Activated T-helper 1 cell treated with anti-CD3 and anti-CD28 coated beads, Interleukin-2, amount 50 U/mL, for 16 hours (primary cell): ENCODE results near the gene KRI1.
"Not testable (repeated sequence)": the region's sequence is repeated elsewhere in the genome, so short reads cannot be mapped to it uniquely, and the experiment has no call there.

Experiments
- DNase-seq, 2 donors: peaks; one replicate each; pipeline ENCODE4 v3.0.0-alpha.2; 2020; ENCODE audit warnings: low read depth in 1 of 2, low spot score in 1 of 2

KRI1 gene

GRCh38 chr19:10551006-10551405, 14.8 kb downstream of the KRI1 start:
- DNase-seq = not testable (repeated sequence)

DNA sequence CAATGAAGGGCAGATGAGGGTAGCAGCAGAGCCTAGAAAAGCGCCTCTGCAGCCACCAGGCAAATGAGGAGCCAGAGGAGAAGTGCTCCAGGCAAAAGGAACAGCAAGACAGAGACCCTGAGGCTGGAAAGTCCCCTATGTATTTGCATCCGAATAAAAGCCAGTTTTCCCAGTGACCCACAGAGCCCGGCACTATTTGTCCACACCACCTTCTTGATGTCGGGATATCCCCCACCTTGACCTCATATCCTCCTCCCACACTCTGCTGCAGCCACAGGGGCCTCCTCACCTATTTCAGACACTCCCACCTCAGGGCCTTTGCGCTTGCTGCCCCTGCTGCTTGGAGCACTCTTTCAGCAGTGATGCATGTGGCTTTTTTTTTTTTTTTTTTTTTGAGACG, 15.5 kb downstream of the KRI1 start:
- DNase-seq = no peak

- DNase-seq = no peak
These were observed 16.1 kb downstream of the KRI1 start for GRCh38 chr19:10549733-10550132.

GRCh38 chr19:10548746-10549276, 17.0 kb downstream of the KRI1 start:
- DNase-seq = no peak

DNA sequence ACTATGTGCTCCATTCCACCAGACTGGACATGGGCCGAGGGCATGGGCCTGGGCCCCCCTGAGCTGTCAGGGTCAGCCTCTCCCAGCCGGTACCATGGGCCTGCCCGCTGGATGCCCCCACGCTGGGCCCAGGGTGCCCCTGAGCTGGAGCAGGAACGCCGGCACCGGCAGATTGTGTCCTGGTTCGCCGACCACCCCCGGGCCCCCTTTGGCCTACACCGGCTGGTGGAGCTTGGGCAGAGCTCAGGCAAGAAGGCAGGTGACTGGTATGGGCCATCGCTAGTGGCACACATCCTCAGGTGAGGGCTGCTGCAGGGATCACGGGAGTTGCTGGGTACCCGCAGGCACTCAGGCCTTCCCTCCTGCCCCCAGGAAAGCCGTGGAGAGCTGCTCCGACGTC, 19.0 kb downstream of the KRI1 start:
- no peak for DNase-seq

GRCh38 chr19:10544753-10545251, 21.0 kb downstream of the KRI1 start:
- DNase-seq = no peak

DNA sequence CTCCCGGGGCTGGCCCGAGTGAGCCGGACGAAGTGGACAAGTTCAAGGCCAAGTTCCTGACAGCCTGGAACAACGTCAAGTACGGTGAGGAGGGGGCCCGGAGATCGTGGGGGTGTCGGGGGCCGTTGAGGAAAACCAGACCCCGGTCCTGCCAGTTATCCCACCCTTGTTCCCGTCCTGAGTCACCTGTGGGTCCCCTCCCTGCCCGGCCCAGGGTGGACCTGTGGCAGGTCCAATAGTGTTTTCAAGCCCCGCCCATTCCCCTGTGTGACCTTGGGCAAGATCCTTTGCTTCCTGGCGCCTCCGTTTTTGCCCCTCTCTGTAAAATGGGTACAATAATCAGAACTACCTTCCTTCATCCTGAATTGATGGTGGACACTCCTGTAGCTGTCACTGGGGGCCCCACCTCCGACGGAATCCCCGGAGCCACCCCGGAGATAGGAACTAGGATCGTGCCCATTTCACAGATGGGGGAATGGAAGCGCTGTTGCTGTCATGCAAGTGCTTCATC, 21.5 kb downstream of the KRI1 start:
- no peak for DNase-seq

DNA sequence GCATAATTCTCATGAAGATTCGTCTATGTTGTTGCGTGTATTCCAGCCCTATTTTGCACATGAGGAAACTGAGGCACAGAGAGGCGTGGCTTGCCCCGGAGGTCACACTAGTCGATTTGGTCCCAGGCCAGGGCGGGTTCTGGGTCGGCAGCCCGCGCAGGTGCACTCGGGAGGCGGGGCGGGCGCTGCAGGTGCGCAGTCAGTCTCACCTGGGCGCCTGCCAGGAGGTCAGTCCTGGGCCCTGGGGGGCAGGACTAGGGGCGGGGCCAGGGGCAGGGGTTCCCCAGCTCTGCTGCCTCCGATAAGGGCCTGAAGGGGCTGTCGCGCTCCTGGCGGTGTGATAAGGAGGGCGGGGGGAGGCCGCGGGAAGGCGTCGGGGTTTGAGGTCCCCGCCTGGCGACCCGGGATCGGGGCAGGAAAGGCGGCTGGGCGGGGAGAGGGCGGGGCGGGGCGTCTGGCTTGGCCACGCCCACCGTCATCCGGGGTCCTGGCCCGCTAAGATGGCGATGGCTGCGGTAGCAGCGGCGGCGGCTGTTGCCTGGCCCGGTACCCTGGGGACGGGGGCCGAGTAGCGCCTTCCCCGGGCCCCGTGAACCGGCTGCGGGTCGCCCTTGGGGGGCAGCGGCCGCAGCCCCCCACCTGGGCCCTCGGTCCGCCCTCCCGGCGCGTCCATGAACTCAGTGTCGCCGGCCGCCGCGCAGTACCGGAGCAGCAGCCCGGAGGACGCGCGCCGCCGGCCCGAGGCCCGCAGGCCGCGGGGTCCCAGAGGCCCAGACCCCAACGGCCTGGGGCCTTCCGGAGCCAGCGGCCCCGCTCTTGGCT, 22.2 kb downstream of the KRI1 start, which contains the start of gene ATG4D:
TSS of gene ATG4D (plus strand) at position 485 of the 822 bp plus-strand sequence. CDS start at position 672, 187 bp downstream.
- peak; percentile 65 to 71 for DNase-seq

GRCh38 chr19:10543059-10543419, 22.8 kb downstream of the KRI1 start:
- DNase-seq = no peak

DNA sequence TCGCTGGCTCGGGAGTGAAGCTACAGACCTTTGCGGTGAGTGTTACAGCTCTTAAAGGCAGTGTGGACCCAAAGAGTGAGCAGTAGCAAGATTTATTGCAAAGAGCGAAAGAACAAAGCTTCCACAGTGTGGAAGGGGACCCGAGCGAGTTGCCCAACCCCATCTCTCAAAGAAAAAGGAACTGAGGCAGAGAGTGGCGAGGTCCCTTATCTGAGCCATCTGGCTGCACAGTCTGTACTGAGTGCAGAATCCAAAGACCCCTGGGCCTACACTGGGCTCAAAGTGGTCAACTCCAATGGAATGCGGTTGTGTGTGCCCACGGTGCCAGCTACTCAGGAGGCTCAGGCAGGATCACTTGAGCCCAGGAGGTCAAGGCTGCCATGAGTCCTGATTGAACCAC, 26.8 kb downstream of the KRI1 start:
- not testable (repeated sequence) for DNase-seq

DNA sequence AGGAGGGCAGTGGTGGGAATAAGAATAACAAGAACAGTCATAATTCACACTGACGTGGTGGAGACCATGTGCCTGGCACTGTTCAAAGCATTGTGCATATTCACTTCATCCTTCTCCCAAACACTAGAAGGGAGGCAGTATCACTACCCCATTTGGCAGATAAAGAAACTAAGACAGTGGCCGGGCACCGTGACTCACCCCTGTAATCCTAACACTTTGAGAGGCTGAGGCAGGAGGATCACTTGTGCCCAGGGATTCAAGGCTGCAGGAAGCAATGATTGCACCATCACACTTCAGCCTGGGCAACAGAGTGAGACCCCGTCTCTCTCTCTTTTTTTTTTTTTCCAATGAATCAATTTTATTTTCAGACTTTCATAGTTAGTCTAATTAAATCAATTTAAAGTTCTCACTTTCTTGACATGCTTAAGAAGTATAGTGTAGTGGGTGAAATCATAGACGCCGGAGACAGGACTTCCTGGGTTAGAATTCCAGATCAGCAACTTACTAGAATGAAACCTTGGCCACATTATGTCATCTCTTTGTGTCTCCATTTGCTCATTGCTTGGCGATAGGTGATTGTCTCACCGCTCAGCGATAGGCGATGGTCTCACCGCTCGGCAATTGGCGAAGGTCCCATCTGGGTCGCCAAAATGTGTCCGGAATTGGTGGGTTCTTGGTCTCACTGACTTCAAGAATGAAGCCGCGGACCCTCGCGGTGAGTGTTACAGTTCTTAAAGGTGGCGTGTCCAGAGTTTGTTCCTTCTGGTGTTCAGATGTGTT, 27.4 kb downstream of the KRI1 start:
- no peak for DNase-seq

DNA sequence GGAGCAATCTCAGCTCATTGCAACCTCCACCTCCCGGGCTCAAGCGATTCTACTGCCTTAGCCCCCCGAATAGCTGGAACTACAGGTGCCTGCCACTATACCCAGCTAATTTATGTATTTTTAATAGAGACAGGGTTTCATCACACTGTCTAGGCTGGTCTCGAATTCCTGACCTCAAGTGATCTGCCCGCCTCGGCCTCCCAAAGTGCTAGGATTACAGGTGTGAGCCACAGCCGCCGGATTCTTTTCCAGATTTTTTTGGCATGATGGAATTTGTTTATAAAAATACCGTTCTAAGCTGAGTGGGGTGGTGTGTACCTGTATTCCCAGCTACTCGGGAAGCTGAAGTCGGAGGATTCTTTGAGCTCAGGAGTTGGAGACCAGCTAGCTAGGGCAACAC, 28.1 kb downstream of the KRI1 start:
- no peak for DNase-seq

GRCh38 chr19:10535613-10536012, 30.2 kb downstream of the KRI1 start:
- DNase-seq = no peak

GRCh38 chr19:10533646-10534386, 32.0 kb downstream of the KRI1 start:
- no peak for DNase-seq

DNA sequence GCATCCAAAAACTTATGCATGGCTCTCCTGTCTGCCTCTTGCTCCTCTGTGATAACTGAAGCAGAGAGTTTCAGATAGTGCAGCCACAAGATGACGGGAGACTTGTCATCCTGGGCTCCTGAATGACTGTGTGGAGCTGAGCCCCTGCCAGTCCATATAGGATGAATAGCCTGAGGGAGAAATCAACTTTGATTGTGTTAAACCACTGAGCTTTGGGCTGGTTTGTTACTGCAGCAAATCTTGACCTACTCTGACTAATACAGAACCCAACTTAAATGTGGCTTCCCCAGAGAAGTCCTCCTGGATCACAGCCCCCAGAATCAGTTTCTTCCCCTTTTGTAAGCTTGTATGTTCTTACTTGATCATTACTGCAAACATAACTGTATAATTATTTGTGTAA, 33.4 kb downstream of the KRI1 start:
- DNase-seq = no peak

- not testable (repeated sequence) for DNase-seq
These were observed 38.9 kb downstream of the KRI1 start for GRCh38 chr19:10526887-10527286.

DNA sequence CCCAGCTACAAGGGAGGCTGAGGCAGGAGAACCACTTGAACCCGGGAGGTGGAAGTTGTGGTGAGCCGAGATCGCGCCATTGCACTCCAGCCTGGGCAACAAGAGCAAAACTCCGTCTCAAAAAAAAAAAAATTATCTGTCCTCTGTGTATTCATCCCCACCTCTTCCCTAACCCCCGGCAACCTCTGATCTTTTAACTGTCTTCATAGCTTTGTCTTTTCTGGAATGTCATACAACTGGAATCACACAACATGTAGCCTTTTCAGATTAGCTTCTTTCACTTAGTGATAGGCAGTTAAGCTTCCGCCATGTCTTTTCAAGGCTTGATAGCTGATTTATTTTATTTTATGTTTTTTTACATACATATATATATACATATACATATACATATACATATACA, 40.2 kb downstream of the KRI1 start:
- no peak for DNase-seq

DNA sequence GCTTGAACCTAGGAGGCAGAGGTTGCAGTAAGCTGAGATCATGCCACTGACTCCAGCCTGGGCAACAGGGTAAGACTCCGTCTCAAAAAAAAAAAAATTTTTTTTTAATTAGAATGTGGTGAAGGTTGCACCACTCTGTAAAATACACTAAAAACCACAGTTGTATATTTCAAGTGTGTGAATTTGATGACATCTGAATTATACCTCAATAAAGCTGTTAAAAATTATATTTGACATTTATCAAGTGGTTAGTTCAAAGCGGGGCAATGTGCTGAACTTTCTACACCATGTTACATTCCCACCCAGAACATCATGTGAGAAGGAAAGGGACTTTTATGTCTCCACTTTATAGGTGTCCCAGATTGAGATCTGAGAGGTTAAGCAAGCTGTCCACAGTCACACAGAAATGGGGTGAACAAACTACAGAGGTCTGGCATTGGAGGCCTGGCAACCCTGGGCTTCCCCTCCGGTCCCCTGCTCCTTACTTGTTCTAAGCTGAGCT, 42.6 kb downstream of the KRI1 start:
- no peak for DNase-seq

GRCh38 chr19:10521461-10522171, 44.2 kb downstream of the KRI1 start:
- DNase-seq = no peak

- no peak for DNase-seq
These were observed 45.0 kb downstream of the KRI1 start for GRCh38 chr19:10520652-10521318.
